ENCODE data around the gene ANKRD7.

DNA sequence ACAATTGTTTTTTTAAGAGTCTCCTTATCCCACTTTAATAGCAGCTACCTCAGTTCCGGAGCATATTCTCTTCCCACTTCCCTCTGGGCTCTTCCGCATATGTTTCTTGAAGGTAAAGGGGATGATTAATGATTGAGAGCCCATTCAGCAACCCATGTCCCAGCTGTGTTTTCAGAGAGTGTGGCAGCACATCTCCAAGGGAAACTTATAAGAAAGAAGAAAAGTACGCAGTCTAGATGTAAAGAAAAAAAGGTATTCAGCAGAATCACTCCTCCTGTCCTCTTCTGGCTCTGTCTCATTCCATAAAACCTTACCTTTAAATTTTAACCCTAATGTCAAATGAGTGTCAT lies 9.7 kb upstream of the ANKRD7 start:
- no peak for TF ChIP-seq POLR2A (IDR thresholded peaks at IDR 0.05)
- TF ChIP-seq, protein P1, sequence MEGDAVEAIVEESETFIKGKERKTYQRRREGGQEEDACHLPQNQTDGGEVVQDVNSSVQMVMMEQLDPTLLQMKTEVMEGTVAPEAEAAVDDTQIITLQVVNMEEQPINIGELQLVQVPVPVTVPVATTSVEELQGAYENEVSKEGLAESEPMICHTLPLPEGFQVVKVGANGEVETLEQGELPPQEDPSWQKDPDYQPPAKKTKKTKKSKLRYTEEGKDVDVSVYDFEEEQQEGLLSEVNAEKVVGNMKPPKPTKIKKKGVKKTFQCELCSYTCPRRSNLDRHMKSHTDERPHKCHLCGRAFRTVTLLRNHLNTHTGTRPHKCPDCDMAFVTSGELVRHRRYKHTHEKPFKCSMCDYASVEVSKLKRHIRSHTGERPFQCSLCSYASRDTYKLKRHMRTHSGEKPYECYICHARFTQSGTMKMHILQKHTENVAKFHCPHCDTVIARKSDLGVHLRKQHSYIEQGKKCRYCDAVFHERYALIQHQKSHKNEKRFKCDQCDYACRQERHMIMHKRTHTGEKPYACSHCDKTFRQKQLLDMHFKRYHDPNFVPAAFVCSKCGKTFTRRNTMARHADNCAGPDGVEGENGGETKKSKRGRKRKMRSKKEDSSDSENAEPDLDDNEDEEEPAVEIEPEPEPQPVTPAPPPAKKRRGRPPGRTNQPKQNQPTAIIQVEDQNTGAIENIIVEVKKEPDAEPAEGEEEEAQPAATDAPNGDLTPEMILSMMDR (IDR thresholded peaks at IDR 0.05 in 8 of 11, conservative IDR thresholded peaks at IDR 0.05 in 3 of 11) = no peak
